ENCODE results near the gene CYBA.

The CYBA gene

GRCh38 chr16:88630941-88631340 lies 19.9 kb downstream of the CYBA start:
- DNase-seq, result no peak
- peaks cover 46% of the 10 kb centered on the region for H3K36me3 ChIP-seq (replicated peaks)
- no peak overlapping the region for H3K27ac ChIP-seq
- in situ Hi-C loops (cut with HindIII; ENCODE audit: low pct_ligation_motif_present, low sequenced_read_pairs), result no loop called here
- TF ChIP-seq CTCF (IDR thresholded peaks at IDR 0.05; ENCODE audit: low read depth, low read length, missing control alignments), result no peak
- H3K4me3 ChIP-seq (ENCODE audit: low read depth, low read length), result no peak overlapping the region
- no peaks in the 10 kb centered on the region for H3K27me3 ChIP-seq (replicated peaks)

- no peaks in the 10 kb centered on the region for H3K27me3 ChIP-seq (replicated peaks)
- no peak overlapping the region for H3K4me3 ChIP-seq (ENCODE audit: low read depth, low read length)
- no peak for DNase-seq
- no peak overlapping the region for H3K27ac ChIP-seq
- H3K36me3 ChIP-seq (replicated peaks), result peaks cover 48% of the 10 kb centered on the region
- in situ Hi-C loops (cut with HindIII; ENCODE audit: low pct_ligation_motif_present, low sequenced_read_pairs), result no loop called here
- no peak for TF ChIP-seq CTCF (IDR thresholded peaks at IDR 0.05; ENCODE audit: low read depth, low read length, missing control alignments)
Observed at GRCh38 chr16:88630433-88630832, 20.4 kb downstream of the CYBA start.

GRCh38 chr16:88629835-88630234 lies 21.0 kb downstream of the CYBA start:
- in situ Hi-C loops (cut with HindIII; ENCODE audit: low pct_ligation_motif_present, low sequenced_read_pairs), result no loop called here
- TF ChIP-seq CTCF (IDR thresholded peaks at IDR 0.05; ENCODE audit: low read depth, low read length, missing control alignments), result no peak
- no peak overlapping the region for H3K27ac ChIP-seq
- no peaks in the 10 kb centered on the region for H3K27me3 ChIP-seq (replicated peaks)
- peaks cover 54% of the 10 kb centered on the region for H3K36me3 ChIP-seq (replicated peaks)
- DNase-seq, result no peak
- H3K4me3 ChIP-seq (ENCODE audit: low read depth, low read length), result no peak overlapping the region

- no peaks in the 10 kb centered on the region for H3K27me3 ChIP-seq (replicated peaks)
- TF ChIP-seq CTCF (IDR thresholded peaks at IDR 0.05; ENCODE audit: low read depth, low read length, missing control alignments), result peak; percentile 66
- H3K4me3 ChIP-seq (ENCODE audit: low read depth, low read length), result no peak overlapping the region
- in situ Hi-C loops (cut with HindIII; ENCODE audit: low pct_ligation_motif_present, low sequenced_read_pairs), result no loop called here
- H3K27ac ChIP-seq, result no peak overlapping the region
- H3K36me3 ChIP-seq (replicated peaks), result peaks cover 66% of the 10 kb centered on the region
- DNase-seq, result no peak
Observed at GRCh38 chr16:88628512-88628974, 22.3 kb downstream of the CYBA start.

GRCh38 chr16:88627531-88628411 lies 23.1 kb downstream of the CYBA start:
- no peak for DNase-seq
- Histone ChIP-seq H3K27ac (no peak overlapping the region), H3K4me3 (ENCODE audit: low read depth, low read length) (no peak overlapping the region), H3K36me3 (replicated peaks) (peaks cover 73% of the 10 kb centered on the region), H3K27me3 (replicated peaks) (no peaks in the 10 kb centered on the region)
- TF ChIP-seq CTCF (IDR thresholded peaks at IDR 0.05; ENCODE audit: low read depth, low read length, missing control alignments), result no peak
- in situ Hi-C loops (cut with HindIII; ENCODE audit: low pct_ligation_motif_present, low sequenced_read_pairs), result no loop called here

Data from brain microvascular endothelial cell (primary cell).